ENCODE data around the gene LOX. TPM values are rescaled to one million over a fixed set of nuclear protein-coding genes. Genes with fewer than 3 reads are reported as not detected.

LOX gene
- total and polyA plus RNA-seq, 2 experiments from 2014 or later: 1.5 to 1.8 TPM

DNA sequence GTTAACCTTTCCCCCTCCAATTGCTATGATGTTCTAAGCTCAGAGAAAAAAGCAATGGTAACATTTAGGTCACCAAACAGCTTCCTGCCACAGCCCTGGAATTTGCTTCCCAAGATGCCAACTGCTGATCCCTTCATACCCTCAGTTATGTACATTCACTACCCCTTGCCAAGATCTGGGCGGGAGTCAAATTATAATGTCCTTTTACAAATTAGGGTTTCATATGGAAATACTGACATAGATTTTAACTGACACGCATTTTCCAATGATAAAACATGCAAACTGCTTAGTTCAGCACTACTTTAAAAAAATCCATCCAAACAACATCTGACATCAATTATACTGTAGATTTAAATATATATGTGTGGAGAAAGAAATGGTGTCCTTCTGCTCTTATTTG lies 5.0 kb downstream of the LOX start (continued):
- no peak for TF ChIP-seq ZNF114 (CRISPR knock-in tag; IDR thresholded peaks at IDR 0.05)
- TF ChIP-seq, protein P1, sequence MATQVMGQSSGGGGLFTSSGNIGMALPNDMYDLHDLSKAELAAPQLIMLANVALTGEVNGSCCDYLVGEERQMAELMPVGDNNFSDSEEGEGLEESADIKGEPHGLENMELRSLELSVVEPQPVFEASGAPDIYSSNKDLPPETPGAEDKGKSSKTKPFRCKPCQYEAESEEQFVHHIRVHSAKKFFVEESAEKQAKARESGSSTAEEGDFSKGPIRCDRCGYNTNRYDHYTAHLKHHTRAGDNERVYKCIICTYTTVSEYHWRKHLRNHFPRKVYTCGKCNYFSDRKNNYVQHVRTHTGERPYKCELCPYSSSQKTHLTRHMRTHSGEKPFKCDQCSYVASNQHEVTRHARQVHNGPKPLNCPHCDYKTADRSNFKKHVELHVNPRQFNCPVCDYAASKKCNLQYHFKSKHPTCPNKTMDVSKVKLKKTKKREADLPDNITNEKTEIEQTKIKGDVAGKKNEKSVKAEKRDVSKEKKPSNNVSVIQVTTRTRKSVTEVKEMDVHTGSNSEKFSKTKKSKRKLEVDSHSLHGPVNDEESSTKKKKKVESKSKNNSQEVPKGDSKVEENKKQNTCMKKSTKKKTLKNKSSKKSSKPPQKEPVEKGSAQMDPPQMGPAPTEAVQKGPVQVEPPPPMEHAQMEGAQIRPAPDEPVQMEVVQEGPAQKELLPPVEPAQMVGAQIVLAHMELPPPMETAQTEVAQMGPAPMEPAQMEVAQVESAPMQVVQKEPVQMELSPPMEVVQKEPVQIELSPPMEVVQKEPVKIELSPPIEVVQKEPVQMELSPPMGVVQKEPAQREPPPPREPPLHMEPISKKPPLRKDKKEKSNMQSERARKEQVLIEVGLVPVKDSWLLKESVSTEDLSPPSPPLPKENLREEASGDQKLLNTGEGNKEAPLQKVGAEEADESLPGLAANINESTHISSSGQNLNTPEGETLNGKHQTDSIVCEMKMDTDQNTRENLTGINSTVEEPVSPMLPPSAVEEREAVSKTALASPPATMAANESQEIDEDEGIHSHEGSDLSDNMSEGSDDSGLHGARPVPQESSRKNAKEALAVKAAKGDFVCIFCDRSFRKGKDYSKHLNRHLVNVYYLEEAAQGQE (IDR thresholded peaks at IDR 0.05; ENCODE audit: unreplicated experiment): no peak
- TF ChIP-seq EZH2 (IDR thresholded peaks at IDR 0.05; ENCODE audit: low read depth, unreplicated experiment): no peak
- TF ChIP-seq, protein P2, sequence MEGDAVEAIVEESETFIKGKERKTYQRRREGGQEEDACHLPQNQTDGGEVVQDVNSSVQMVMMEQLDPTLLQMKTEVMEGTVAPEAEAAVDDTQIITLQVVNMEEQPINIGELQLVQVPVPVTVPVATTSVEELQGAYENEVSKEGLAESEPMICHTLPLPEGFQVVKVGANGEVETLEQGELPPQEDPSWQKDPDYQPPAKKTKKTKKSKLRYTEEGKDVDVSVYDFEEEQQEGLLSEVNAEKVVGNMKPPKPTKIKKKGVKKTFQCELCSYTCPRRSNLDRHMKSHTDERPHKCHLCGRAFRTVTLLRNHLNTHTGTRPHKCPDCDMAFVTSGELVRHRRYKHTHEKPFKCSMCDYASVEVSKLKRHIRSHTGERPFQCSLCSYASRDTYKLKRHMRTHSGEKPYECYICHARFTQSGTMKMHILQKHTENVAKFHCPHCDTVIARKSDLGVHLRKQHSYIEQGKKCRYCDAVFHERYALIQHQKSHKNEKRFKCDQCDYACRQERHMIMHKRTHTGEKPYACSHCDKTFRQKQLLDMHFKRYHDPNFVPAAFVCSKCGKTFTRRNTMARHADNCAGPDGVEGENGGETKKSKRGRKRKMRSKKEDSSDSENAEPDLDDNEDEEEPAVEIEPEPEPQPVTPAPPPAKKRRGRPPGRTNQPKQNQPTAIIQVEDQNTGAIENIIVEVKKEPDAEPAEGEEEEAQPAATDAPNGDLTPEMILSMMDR (conservative IDR thresholded peaks at IDR 0.05; ENCODE audit: low read depth in 2 of 2): no peak

DNA sequence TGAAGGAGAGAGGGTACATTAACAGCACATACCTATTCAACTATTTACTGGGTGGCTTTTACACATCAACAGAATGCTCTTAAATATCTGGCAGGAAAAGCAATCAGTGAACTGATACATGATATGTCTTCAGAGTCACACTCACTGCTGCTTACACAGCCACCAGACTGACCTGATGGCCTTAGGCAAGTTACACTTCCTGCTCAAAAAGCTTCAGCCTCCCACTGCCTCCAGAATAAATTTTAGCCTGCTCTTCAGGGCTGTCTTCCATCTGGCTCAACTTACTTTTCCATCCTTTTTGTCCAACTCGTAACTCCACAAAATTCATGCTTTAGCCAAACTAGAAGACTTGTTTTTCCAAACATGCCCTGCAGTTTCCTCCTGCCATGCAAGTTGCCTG lies 10.7 kb downstream of the LOX start:
- H3K4me2 ChIP-seq: no peak overlapping the region
- H2AFZ ChIP-seq: no peak overlapping the region
- Mint-ChIP-seq H3K4me1 (peaks cover 4% of the 10 kb centered on the region), H3K27ac (peak overlapping the region; percentile 32), H3K27me3 (ENCODE audit: insufficient read depth, low read depth, poor library complexity) (no peaks in the 10 kb centered on the region), H3K9me3 (no peaks in the 10 kb centered on the region), H3K36me3 (ENCODE audit: low read depth) (no peaks in the 10 kb centered on the region), H3K4me3 (no peak overlapping the region)
- H3K9me2 ChIP-seq (ENCODE audit: insufficient read depth): no peaks in the 10 kb centered on the region
- no peaks in the 10 kb centered on the region for H3K27me3 ChIP-seq (ENCODE audit: insufficient read depth)
- DNase-seq (ENCODE audit: low spot score) (no peak), ATAC-seq (no peak)
- H3K4me1 ChIP-seq (ENCODE audit: insufficient read depth): no peaks in the 10 kb centered on the region
- no peaks in the 10 kb centered on the region for H3K36me3 ChIP-seq (ENCODE audit: insufficient read depth)
- no peaks in the 10 kb centered on the region for H4K20me1 ChIP-seq (replicated peaks; ENCODE audit: insufficient read depth)
- no peak overlapping the region for H3K4me3 ChIP-seq
- H3F3A ChIP-seq (replicated peaks; ENCODE audit: low read depth): no peaks in the 10 kb centered on the region
- no peaks in the 10 kb centered on the region for H3K79me2 ChIP-seq (replicated peaks; ENCODE audit: insufficient read depth)
- H3K27ac ChIP-seq (ENCODE audit: low read depth): no peak overlapping the region
- TF ChIP-seq EZH2 (IDR thresholded peaks at IDR 0.05; ENCODE audit: low read depth, unreplicated experiment) (no peak), ZNF114 (CRISPR knock-in tag; IDR thresholded peaks at IDR 0.05) (no peak), POLR2AphosphoS5 (IDR thresholded peaks at IDR 0.05; ENCODE audit: low read depth) (no peak), JUNB (IDR thresholded peaks at IDR 0.05; ENCODE audit: unreplicated experiment) (no peak)
- TF ChIP-seq, protein P3, sequence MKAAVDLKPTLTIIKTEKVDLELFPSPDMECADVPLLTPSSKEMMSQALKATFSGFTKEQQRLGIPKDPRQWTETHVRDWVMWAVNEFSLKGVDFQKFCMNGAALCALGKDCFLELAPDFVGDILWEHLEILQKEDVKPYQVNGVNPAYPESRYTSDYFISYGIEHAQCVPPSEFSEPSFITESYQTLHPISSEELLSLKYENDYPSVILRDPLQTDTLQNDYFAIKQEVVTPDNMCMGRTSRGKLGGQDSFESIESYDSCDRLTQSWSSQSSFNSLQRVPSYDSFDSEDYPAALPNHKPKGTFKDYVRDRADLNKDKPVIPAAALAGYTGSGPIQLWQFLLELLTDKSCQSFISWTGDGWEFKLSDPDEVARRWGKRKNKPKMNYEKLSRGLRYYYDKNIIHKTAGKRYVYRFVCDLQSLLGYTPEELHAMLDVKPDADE (IDR thresholded peaks at IDR 0.05): no peak
- TF ChIP-seq, protein P2 (conservative IDR thresholded peaks at IDR 0.05; ENCODE audit: low read depth in 2 of 2): no peak
- TF ChIP-seq, protein P1 (IDR thresholded peaks at IDR 0.05; ENCODE audit: unreplicated experiment): no peak

Data from GM23338 (cell line).